Suprapubic skin (tissue), 3 donors: ENCODE measurements around the gene CXXC5.

ENCODE experiments used
- CTCF ChIP-seq, 2 donors: fragments of 200-600 bp in 1 of 2; fragments of 450-650 bp in 1 of 2; sonication (generic) in 1 of 2; IDR thresholded peaks; one replicate each; pipeline ENCODE4 v1.5.1; 2016 to 2019; ENCODE audit warnings: antibody characterized with exemption in 2 of 2, mild to moderate bottlenecking in 1 of 2, moderate library complexity in 1 of 2
- EP300 ChIP-seq: sonication (generic); formaldehyde crosslinking; IDR thresholded peaks from one replicate; pipeline ENCODE4 v1.6.1; 2017; ENCODE audit warnings: antibody characterized with exemption

- TF ChIP-seq CTCF (IDR thresholded peaks at IDR 0.05) (no peak), EP300 (no peak)
Measured at GRCh38 chr5:139702548-139702947, 54.4 kb downstream of the CXXC5 start.
